Kidney capillary endothelial cell (primary cell): ENCODE results near the gene CDCA3.

ENCODE experiments used
- DNase-seq: peaks from one replicate; pipeline ENCODE4 v3.0.0-alpha.2; 2018; ENCODE audit warnings: low spot score

CDCA3 gene

GRCh38 chr12:6831450-6831995, 19.6 kb downstream of the CDCA3 start:
- no peak for DNase-seq

DNA sequence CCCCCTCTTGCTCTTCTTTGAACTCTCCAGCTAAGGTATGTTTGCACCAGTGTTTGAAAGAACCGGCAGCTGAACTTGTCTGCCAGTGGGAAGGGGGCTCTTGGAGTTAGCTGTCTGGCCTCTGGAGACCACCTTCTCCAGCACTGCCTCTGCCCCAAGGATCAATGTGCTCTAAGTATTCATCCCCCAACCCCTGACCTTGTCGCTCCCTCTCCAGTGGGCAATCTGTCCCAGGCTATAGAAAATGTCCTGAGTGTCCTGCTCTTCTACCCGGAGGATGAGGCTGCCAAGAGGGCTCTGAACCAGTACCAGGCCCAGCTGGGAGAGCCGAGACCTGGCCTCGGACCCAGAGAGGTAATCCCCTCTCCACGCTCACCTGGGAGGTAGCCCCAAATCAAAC, 20.1 kb downstream of the CDCA3 start:
- DNase-seq, result no peak

GRCh38 chr12:6830286-6830890, 20.7 kb downstream of the CDCA3 start:
- DNase-seq, result no peak

GRCh38 chr12:6829536-6830220, 21.4 kb downstream of the CDCA3 start:
- no peak for DNase-seq

DNA sequence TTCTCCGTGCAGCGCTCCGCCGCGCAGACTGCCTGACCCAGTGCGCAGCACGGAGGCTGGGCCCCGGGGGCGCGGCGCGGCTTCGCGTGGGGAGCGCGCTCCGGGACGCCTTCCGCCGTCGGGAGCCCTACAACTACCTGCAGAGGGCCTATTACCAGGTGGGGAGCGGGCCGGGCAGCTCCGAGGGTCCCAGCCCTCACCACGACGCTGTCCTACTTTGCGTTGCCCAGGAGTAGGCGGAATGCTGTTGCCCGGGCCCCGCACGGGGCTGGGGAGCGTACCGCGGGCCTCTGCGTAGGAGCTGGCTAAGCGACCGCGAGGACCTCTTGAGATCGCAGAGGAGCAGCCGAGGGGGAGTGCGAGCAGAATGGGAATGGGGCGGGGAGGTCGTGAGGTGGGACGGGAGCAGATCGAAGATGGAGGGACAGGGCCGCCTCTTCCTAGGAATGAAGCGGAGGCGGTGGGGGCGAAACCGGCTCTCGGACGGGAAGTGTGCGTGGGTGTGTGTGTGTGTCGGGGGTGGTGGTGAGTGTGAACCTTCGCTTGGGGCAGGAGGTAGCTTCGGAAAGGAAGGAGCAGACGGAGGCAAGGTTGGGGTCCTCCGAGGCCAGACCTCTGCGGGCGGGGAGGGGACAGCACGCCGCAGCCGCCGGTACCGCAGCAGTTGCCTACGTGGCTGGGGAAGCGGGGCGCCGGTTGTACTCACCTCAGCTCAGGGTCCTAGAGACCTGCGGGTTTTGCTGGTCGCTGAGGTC, 22.1 kb downstream of the CDCA3 start:
- peak; percentile 21 for DNase-seq

DNA sequence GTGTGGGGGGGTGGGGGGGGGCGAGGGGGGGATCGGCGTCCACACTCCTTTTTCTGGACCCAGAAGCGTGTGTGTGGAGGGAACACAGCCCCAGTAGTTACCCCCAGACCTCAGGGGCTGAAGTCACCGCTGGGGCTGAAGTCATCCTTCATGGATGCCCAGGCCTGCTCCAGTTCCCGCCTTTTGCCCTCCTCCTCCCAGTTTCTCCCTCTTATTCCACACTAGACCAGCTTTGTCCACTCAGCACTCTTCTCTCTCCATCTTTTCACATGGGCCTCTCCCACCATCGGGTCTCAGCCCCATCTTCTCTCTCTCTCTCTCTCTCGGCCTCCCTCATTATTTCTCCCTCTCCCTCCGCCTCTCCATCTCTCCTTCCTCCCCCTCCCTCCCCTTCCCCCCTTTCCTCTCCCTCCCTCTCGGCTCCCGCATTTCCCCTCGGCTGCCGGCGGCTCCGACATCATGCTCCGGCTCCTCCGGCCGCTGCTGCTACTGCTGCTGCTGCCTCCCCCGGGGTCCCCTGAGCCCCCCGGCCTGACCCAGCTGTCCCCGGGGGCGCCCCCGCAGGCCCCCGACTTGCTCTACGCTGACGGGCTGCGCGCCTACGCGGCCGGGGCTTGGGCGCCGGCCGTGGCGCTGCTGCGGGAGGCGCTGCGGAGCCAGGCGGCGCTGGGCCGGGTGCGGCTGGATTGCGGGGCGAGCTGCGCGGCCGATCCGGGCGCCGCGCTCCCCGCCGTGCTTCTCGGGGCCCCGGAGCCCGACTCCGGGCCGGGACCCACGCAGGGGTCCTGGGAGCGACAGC, 22.9 kb downstream of the CDCA3 start, which contains the start of gene P3H3:
TSS of gene P3H3 (plus strand) at position 426 of the 799 bp plus-strand sequence. CDS start at position 460, 34 bp downstream.
- DNase-seq, result no peak

GRCh38 chr12:6827437-6827911, 23.6 kb downstream of the CDCA3 start:
- DNase-seq, result peak; percentile 40

- DNase-seq, result no peak
Observed at GRCh38 chr12:6826734-6827436, 24.2 kb downstream of the CDCA3 start.

DNA sequence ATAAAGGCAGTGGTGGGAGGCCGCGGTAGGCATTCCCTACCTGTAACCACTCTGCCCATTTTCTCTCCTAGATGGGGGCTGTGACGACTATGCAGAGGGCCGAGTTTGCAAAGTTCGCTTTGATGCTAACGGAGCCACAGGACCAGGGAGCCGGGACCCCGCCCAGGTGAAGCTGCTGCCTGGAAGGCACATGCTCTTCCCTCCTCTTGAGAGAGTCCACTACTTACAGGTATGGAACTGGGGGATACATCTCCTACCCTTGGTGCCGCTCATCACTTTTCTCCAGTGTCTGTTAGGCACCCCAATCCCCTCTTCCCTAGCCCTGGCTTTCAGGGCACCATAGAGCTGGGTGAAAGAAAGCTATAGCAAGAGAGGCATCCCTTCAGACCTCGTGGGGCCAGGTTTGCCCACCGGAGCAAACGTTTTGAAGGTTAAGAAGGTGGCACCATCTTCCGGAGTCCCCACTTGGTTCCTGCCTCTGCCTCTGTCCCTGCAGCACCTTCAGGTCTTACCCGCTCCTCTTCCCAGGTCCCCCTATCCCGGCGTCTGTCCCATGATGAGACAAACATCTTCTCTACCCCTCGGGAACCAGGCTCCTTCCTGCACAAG, 24.9 kb downstream of the CDCA3 start:
- DNase-seq, result no peak

GRCh38 chr12:6825398-6826124, 25.5 kb downstream of the CDCA3 start:
- DNase-seq, result peak; percentile 85

- peak; percentile 16 for DNase-seq
Observed at GRCh38 chr12:6824901-6825381, 26.1 kb downstream of the CDCA3 start.

DNA sequence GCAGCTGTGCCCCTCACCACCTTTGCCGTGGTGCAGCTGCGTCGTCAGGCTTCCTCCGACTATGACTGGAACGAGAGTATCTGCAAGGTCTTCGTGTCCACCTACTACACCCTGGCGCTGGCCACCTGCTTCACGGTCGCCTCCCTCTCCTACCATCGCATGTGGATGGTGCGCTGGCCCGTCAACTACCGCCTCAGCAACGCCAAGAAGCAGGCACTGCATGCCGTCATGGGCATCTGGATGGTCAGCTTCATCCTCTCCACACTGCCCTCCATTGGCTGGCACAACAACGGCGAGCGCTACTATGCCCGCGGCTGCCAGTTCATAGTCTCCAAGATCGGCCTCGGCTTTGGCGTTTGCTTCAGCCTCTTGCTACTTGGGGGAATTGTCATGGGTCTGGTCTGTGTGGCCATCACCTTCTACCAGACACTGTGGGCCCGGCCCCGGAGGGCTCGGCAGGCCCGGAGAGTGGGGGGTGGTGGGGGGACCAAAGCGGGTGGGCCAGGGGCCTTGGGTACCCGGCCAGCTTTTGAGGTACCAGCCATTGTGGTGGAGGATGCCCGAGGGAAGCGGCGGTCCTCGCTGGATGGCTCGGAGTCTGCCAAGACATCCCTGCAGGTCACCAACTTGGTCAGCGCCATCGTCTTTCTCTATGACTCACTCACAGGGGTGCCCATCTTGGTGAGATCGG, 26.9 kb downstream of the CDCA3 start:
- no peak for DNase-seq

DNA sequence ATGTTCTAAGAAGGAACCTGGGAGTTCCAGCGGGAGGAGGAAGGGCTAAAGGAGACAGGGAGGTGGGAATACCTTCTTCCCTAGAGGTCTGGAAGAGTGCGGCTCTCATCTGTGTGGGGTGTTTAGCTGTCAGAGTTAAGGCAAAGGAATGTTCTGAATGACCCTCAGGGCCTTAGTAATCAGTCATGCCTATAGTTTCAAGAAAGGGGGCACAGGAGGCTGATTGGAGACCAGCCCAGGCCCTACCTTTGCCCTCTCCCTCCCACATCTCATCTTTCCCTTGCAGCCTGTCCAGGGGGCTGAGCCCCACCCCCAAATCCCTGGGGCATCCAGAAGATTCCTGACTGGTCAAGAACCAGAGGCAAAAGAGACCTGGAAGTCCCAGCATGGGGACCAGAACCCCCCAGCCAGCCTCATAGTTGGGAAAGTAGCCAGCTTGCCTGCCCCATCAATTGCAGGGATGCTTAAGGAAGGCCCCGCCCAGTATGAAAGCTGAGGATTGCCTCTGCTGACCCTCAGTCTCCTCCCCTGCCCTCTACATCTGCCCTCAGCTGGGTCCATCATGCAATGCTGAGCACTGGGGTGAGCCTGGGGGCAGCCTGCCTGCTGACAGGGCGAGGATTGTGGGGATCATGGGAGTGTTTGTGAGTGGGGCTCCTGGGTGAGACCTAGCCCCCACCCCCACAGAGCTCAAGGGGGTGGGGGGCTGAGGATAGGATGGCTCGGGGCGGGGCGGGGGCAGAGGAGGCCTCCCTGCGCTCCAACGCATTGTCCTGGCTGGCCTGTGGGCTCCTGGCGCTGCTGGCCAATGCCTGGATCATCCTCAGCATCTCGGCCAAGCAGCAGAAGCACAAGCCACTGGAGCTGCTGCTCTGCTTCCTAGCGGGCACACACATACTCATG, 27.7 kb downstream of the CDCA3 start:
- DNase-seq, result no peak

DNA sequence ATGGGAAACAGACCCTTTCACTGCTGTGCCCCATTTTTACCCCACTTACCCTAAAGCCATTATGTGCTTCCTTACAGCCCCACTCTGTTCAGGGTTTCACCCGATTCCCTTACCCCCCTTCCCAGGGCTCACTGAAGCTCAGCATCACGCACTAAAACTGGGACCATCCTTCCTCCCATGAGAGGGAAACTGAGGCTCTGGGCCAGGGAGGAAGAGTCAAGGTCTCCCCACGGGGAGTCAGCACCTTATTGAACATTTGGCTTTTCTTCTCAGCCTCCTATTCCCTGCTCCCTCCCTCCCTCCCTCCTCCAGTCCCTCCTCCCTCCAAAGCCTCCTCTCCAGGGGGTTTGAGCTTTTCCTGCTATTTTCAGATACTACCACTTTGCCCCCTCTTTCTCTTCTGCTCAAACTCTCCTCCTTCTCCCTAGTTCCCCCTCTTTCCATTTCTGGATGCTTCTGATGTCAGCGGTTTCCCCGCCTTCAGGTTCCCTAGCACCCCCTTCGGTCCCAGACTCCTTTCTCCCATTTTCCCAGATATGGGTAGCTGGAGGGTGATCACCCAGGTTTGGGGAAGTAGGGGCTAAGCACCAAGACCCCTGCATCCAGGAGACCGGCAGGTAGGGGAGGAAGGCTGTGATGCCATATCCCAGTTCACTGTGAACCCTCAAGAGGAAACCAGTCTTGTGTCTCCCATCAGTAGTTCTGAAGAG, 28.5 kb downstream of the CDCA3 start:
- DNase-seq, result no peak

DNA sequence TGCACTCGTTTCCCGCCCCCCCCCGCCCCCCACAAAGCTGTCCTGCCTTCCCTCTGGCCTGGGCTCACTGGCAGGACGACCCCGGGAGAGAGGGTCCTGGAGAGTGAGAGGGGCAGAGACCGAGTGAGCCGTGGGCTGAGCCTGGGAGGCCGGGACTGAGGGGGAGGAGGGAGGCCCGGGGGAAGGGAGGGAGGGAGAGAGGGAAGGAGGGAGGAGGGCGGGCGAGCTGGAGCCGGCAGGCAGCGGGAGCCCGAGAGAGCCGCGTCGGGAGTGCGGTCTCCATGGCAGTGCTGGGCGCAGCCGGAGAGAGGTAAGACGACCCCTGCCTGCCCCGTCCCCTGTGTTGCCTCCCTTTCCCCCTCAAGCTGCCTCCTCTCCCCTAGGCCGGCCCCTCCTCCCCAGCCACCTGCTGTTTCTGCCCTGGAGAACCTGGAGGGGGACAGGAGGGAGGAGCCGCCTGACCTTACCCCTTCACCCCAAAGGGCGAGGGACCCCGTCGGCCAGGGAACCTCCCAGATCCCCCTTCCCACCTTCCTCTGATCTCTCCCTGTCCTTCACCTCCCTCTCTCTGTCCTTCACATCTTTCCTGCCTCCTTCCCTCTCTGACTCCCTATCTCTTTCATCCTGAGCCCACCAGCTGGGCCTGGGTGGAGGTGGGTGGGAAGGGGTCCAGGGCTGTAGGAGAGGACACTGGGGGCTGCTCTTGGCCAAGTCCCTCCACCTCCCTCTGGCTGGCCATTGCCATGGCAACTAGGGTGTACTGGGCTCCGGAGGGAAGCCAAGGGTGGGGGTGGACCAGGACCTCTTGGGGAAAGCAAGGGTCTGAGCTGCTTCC, 29.3 kb downstream of the CDCA3 start, which contains the start of gene GPR162:
TSS of gene GPR162 (plus strand) at position 231 of the 835 bp plus-strand sequence. CDS start 2,078 bp downstream, outside the sequence.
- no peak for DNase-seq

- no peak for DNase-seq
Observed at GRCh38 chr12:6820166-6820565, 30.9 kb downstream of the CDCA3 start.
